NT2/D1 (cell line): ENCODE results near the gene AJUBA.

Experiments
- SUZ12 ChIP-seq: IDR thresholded peaks from 2 replicates; pipeline ENCODE4 v1.6.1; 2011; ENCODE audit not compliant: insufficient read length, insufficient read depth; ENCODE audit errors: extremely low read depth
- YY1 ChIP-seq: IDR thresholded peaks from 2 replicates; pipeline ENCODE4 v1.6.1; 2011; ENCODE audit not compliant: insufficient read length, insufficient read depth
- ZNF274 ChIP-seq: IDR thresholded peaks from 2 replicates; pipeline ENCODE4 v1.6.1; 2011; ENCODE audit warnings: mild to moderate bottlenecking, low read depth, low read length

- TF ChIP-seq ZNF274 (no peak), SUZ12 (no peak), YY1 (no peak)
Measured at GRCh38 chr14:22926316-22926715, 56.0 kb downstream of the AJUBA start.
